K562 (cell line): Measurements from ENCODE around the gene ADAM19. TPM values are rescaled to one million over a fixed set of nuclear protein-coding genes. Genes with fewer than 3 reads are reported as not detected.

Source experiments
- ATAC-seq: fragments of 200-7000 bp; cut with Tn5 transposase; 3 replicates; pipeline ENCODE4 v1.9.1; 2020; ENCODE audit warnings: moderate library complexity
- BruUV-seq: library from RNA; stranded (reverse); fragments of 400-500 nt; replicated peaks from 2 replicates; lab custom pipeline; 2021; lab: Mats Ljungman, UMichigan
- CTCF ChIA-PET: fragments of 300-600 bp; formaldehyde crosslinking; extraction: SDS; loops from one replicate; lab custom pipeline; 2021; ENCODE audit warnings: low intra/inter-chr PET ratio; lab: Yijun Ruan, JAX
- POLR2A ChIA-PET: fragments of 300-600, 350-650 bp; sonication (Branson Sonifier 250); formaldehyde crosslinking; extraction: SDS; loops from one replicate; lab custom pipeline; 2021; ENCODE audit warnings: antibody characterized with exemption, inconsistent platforms; lab: Yijun Ruan, JAX
- DNase-seq, 4 experiments: peaks; one replicate each; pipeline versions ENCODE4 v3.0.0 to v3.0.0-alpha.2; 2011 to 2018; ENCODE audit warnings: low spot score in 3 of 4, mixed read lengths in 3 of 4; ENCODE audit errors: extremely low read depth in 1 of 4
- FAIRE-seq: peaks from 2 replicates; lab custom pipeline; 2011; peaks lifted over from hg19 to GRCh38; lab: Jason Lieb, UNC
- H2AFZ ChIP-seq: 2 replicates; pipeline ENCODE4 v1.6.0; 2011; ENCODE audit warnings: low read depth, low read length, control low read depth, inconsistent platforms
- H3K27ac ChIP-seq: fragments of 200-600 bp; 3 replicates; pipeline ENCODE4 v1.8.0; 2011; ENCODE audit warnings: low read depth, mild to moderate bottlenecking, control low read depth, inconsistent platforms, low read length, moderate library complexity, mixed read lengths; ENCODE audit errors: extremely low read depth
- H3K27me3 ChIP-seq, 2 experiments: fragments of 300-600 bp in 1 of 2; 2 replicates in 1 of 2; 3 replicates in 1 of 2; pipeline versions ENCODE4 v1.6.0 to v1.8.0; 2011; ENCODE audit warnings: inconsistent platforms in 2 of 2, low read length in 2 of 2, mild to moderate bottlenecking in 1 of 2, mixed read lengths in 1 of 2, moderate library complexity in 1 of 2; ENCODE audit not compliant: control insufficient read depth in 2 of 2, insufficient read depth in 2 of 2
- H3K36me3 ChIP-seq: fragments of 300-600 bp; 3 replicates; pipeline ENCODE4 v1.8.0; 2011; ENCODE audit warnings: mild to moderate bottlenecking, low read length, inconsistent platforms; ENCODE audit not compliant: control insufficient read depth, insufficient read depth
- H3K4me1 ChIP-seq, 2 experiments: fragments of 200-600 bp in 1 of 2; replicated peaks in 1 of 2; 2 replicates in 1 of 2; 3 replicates in 1 of 2; pipeline versions ENCODE4 v1.5.1 to v1.8.0; 2011; ENCODE audit warnings: inconsistent platforms in 2 of 2, low read length in 2 of 2, mild to moderate bottlenecking in 1 of 2, mixed read lengths in 1 of 2, moderate library complexity in 1 of 2; ENCODE audit not compliant: control insufficient read depth in 2 of 2, insufficient read depth in 2 of 2
- H3K4me2 ChIP-seq: 2 replicates; pipeline ENCODE4 v1.6.1; 2011; ENCODE audit warnings: low read length, control low read depth, inconsistent platforms, mixed read lengths; ENCODE audit not compliant: insufficient read depth
- H3K4me3 ChIP-seq: fragments of 200-600 bp; sonication (generic), shearing (Covaris generic); 2 replicates; pipeline ENCODE4 v1.5.1; 2016; ENCODE audit warnings: control low read depth, inconsistent platforms
- H3K79me2 ChIP-seq: fragments of 200-600 bp; 3 replicates; pipeline ENCODE4 v1.8.0; 2011; ENCODE audit warnings: low read length, inconsistent platforms; ENCODE audit not compliant: control insufficient read depth, insufficient read depth
- H3K9ac ChIP-seq, 2 experiments: 2 replicates each; pipeline versions ENCODE4 v1.6.0 to v1.6.1; 2011; ENCODE audit warnings: low read depth in 2 of 2, low read length in 2 of 2, control low read depth in 1 of 2, inconsistent platforms in 1 of 2, mild to moderate bottlenecking in 1 of 2, mixed read lengths in 1 of 2; ENCODE audit not compliant: insufficient read depth in 1 of 2
- H3K9me1 ChIP-seq: one replicate; pipeline ENCODE4 v1.6.0; 2011; ENCODE audit warnings: inconsistent platforms, mild to moderate bottlenecking, low read length, moderate library complexity; ENCODE audit not compliant: control insufficient read depth, insufficient read depth
- H3K9me3 ChIP-seq: replicated peaks from 2 replicates; pipeline ENCODE4 v1.5.1; 2011; ENCODE audit warnings: low read depth, low read length, inconsistent platforms; ENCODE audit not compliant: control insufficient read depth, insufficient read depth
- H4K20me1 ChIP-seq: replicated peaks from 2 replicates; pipeline ENCODE4 v1.6.1; 2011; ENCODE audit warnings: low read length, inconsistent platforms, mixed read lengths; ENCODE audit not compliant: control insufficient read depth, insufficient read depth
- ARID1B ChIP-seq: fragments of 450-650 bp; IDR thresholded peaks from 2 replicates; pipeline ENCODE4 v1.6.1; 2016; ENCODE audit warnings: antibody characterized with exemption, mild to moderate bottlenecking, inconsistent platforms
- BRF1 ChIP-seq: IDR thresholded peaks from 3 replicates; pipeline ENCODE4 v1.6.1; 2011; ENCODE audit warnings: borderline replicate concordance, mild to moderate bottlenecking; ENCODE audit not compliant: insufficient read length; ENCODE audit errors: extremely low read depth
- CHD1 ChIP-seq: fragments of 200-600 bp; sonication (generic); IDR thresholded peaks from one replicate; pipeline ENCODE4 v1.6.1; 2012; ENCODE audit warnings: mild to moderate bottlenecking, moderate library complexity, low read length, inconsistent platforms
- CSDE1 ChIP-seq, 2 experiments: fragments of 450-650 bp; IDR thresholded peaks; 2 replicates each; pipeline ENCODE4 v1.6.1; 2016; ENCODE audit warnings: mild to moderate bottlenecking in 1 of 2
- CUX1 ChIP-seq: fragments of 200-800 bp; sonication (Bioruptor generic); IDR thresholded peaks from 2 replicates; pipeline ENCODE4 v1.6.1; 2016; ENCODE audit warnings: missing genetic modification characterization, missing compliant biosample characterization
- DDX20 ChIP-seq: fragments of 450-650 bp; IDR thresholded peaks from 2 replicates; pipeline ENCODE4 v1.6.1; 2016; ENCODE audit warnings: missing genetic modification characterization, low read depth, mild to moderate bottlenecking, missing compliant biosample characterization, moderate library complexity
- GATA2 ChIP-seq: sonication (generic); formaldehyde crosslinking; IDR thresholded peaks from 2 replicates; pipeline ENCODE4 v1.4.0; 2020; ENCODE audit warnings: mild to moderate bottlenecking, missing genetic modification reagents
- HNRNPLL ChIP-seq: fragments of 200-400 bp; formaldehyde crosslinking; IDR thresholded peaks from 2 replicates; pipeline ENCODE4 v1.6.1; 2017; ENCODE audit warnings: low read length, low read depth, mild to moderate bottlenecking; ENCODE audit not compliant: poor library complexity, severe bottlenecking
- TEAD4 ChIP-seq, 2 experiments: sonication (generic) in 1 of 2; formaldehyde crosslinking in 1 of 2; IDR thresholded peaks; 2 replicates each; pipeline versions ENCODE4 v1.6.1 to v1.8.0; 2012 to 2022; ENCODE audit warnings: borderline replicate concordance in 1 of 2, inconsistent platforms in 1 of 2, low read length in 1 of 2, mild to moderate bottlenecking in 1 of 2, missing genetic modification reagents in 1 of 2
- WGBS: fragments of 100-300 bp; shearing (Covaris generic); methylation state at CpG from one replicate; pipeline ENCODE4 v1.1.6; 2016; ENCODE audit warnings: low coverage, mixed read lengths; ENCODE audit not compliant: insufficient coverage; ENCODE audit errors: missing lambda C conversion rate; 5-methylcytosine and 5-hydroxymethylcytosine counted together
- in situ Hi-C: fragments of 300-500 bp; cut with MboI; formaldehyde crosslinking; loops from 4 replicates; pipeline ENCODE4 v1.15.0; 2018; ENCODE audit warnings: inconsistent platforms, mixed read lengths
- intact Hi-C: fragments of 100-400 bp; cut with micrococcal nuclease; formaldehyde crosslinking; loops from 2 replicates; pipeline ENCODE4 v1.14.2; 2022
- polyA plus RNA-seq, 8 experiments: library from polyadenylated mRNA; depleted of rRNA in 4 of 8; stranded (reverse) in 5 of 8; unstranded in 3 of 8; fragments of >200 nt; fragmentation: Nextera tagmentation in 2 of 8; fragmentation: Illumina TruSeq in 1 of 8; extraction: Ambion mirVana in 2 of 8; extraction: Trizol in 1 of 8; gene quantifications; 2 replicates each; pipeline versions ENCODE4 v1.2.1 to v1.2.3, GENCODE V29; 2011 to 2014; ENCODE audit warnings: inconsistent platforms in 1 of 8, missing spikeins in 1 of 8
- total RNA-seq, 7 experiments: library from RNA; depleted of rRNA in 6 of 7; stranded (reverse); fragments of >200 nt in 6 of 7; fragmentation: Illumina TruSeq in 2 of 7; extraction: Trizol in 2 of 7; gene quantifications; 2 replicates each; pipeline versions ENCODE4 v1.2.1 to v1.2.3, GENCODE V29; 2011 to 2021; ENCODE audit warnings: low replicate concordance in 1 of 7

Gene ADAM19
- total and polyA plus RNA-seq, 9 of the 15 experiments (the other 6 are each of a cell fraction or from before 2014, with no cell fraction given) = 0.11 to 1.1 (median 0.43) TPM

- Histone ChIP-seq H3K36me3 (no peaks in the 10 kb centered on the region), H3K27me3 (no peaks in the 10 kb centered on the region), H4K20me1 (no peaks in the 10 kb centered on the region; the same call in 1 of the 2 replicates), H3K9ac (no peak overlapping the region), H3K4me1 (peaks cover 0 to 9% of the 10 kb centered on the region in 2 experiments; a peak in 2 of 5 replicates), H3K9me1 (no peaks in the 10 kb centered on the region), H2AFZ (no peak overlapping the region)
- intact Hi-C loops = no loop called here
- no TSS peak for BruUV-seq
- CTCF ChIA-PET = no interaction called here
- 54% methylated on average over 2 of the region's 2 CpGs for WGBS
- no peak for DNase-seq
- FAIRE-seq = no peak
- TF ChIP-seq CSDE1 (IDR thresholded peaks at IDR 0.05) = no peak
- TF ChIP-seq, all 486 proteins: peak for 0
- in situ Hi-C loops = no loop called here
- Histone ChIP-seq H3K27ac (no peak overlapping the region), H3K9me3 (no peaks in the 10 kb centered on the region), H3K4me2 (no peak overlapping the region), H3K79me2 (no peaks in the 10 kb centered on the region), H3K4me3 (no peak overlapping the region)
- POLR2A ChIA-PET = no interaction called here
- no peak for ATAC-seq
These were observed 60.6 kb downstream of the ADAM19 start for GRCh38 chr5:157514974-157515373.

GRCh38 chr5:157513182-157513581, 62.4 kb downstream of the ADAM19 start:
- H3K27me3 ChIP-seq = no peaks in the 10 kb centered on the region
- H3K9me3 ChIP-seq = no peaks in the 10 kb centered on the region
- no TSS peak for BruUV-seq
- H3K79me2 ChIP-seq = no peaks in the 10 kb centered on the region
- no peaks in the 10 kb centered on the region for H3K9me1 ChIP-seq
- no peak overlapping the region for H3K27ac ChIP-seq
- H4K20me1 ChIP-seq = no peaks in the 10 kb centered on the region; the same call in 1 of the 2 replicates
- peaks cover 0 to 9% of the 10 kb centered on the region in 2 experiments; a peak in 2 of 5 replicates for H3K4me1 ChIP-seq
- intact Hi-C loops = no loop called here
- no peaks in the 10 kb centered on the region for H3K36me3 ChIP-seq
- WGBS = 32% methylated on average over 8 of the region's 8 CpGs
- TF ChIP-seq BRF1 = no peak
- no peak for TF ChIP-seq DDX20
- TF ChIP-seq ARID1B = no peak
- TF ChIP-seq CHD1 = no peak
- TF ChIP-seq TEAD4 (IDR thresholded peaks at IDR 0.05; ENCODE audit: low read length) = no peak
- no peak for TF ChIP-seq TEAD4 (CRISPR knock-in tag; IDR thresholded peaks at IDR 0.05; ENCODE audit: borderline replicate concordance)
- no peak for TF ChIP-seq GATA2
- TF ChIP-seq CUX1 (CRISPR knock-in tag) = no peak
- TF ChIP-seq HNRNPLL = no peak
- TF ChIP-seq, all 486 proteins: peak for 0
- DNase-seq = no peak
- POLR2A ChIA-PET = interaction anchor here (0.8 kb wide), 1 partner anchor 22 kb away, joined by 3 read pairs; no protein-coding TSS in a partner anchor
- CTCF ChIA-PET = no interaction called here
- Histone ChIP-seq H3K4me3 (no peak overlapping the region), H3K9ac (no peak overlapping the region), H3K4me2 (no peak overlapping the region), H2AFZ (no peak overlapping the region)
- no peak for ATAC-seq
- no peak for FAIRE-seq
- in situ Hi-C loops = no loop called here
